Astrocyte of the cerebellum (primary cell): Measurements from ENCODE around the gene EXOC6B.

ENCODE experiments used
- DNase-seq: peaks from one replicate; pipeline ENCODE4 v3.0.0-alpha.2; 2011; ENCODE audit warnings: low read depth
- H3K4me3 ChIP-seq: 2 replicates; pipeline ENCODE4 v1.5.1; 2011; ENCODE audit warnings: mild to moderate bottlenecking, low read depth, low read length, moderate library complexity
- in situ Hi-C: cut with HindIII; loops from 2 replicates; pipeline ENCODE4 v1.10.0; 2017; ENCODE audit warnings: low sequenced_read_pairs
- TF ChIP-seq, protein P1 (sequence below): IDR thresholded peaks from 2 replicates; pipeline ENCODE4 v1.5.1; 2012; ENCODE audit warnings: low read length, low read depth, moderate library complexity, mild to moderate bottlenecking; ENCODE audit errors: missing control alignments

Gene EXOC6B

DNA sequence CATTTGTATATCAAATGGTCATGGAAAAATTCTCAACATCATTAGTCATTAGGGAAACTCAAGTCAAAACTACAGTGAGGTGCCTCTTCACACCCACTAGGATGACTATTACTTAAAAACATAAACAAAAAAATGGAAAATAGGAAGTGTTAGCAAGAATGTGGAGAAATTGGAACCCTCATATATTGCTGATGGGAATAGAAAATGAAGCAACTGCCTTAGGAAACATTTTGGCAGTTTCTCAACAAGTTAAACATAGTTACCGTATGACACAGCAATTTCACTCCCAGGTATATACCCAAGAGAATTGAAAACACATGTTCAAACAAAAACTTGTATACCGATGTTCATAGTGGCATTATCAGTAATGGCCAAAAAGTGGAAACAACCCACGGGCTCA is 660.0 kb downstream of the EXOC6B start:
- DNase-seq = no peak
- no peak overlapping the region for H3K4me3 ChIP-seq
- TF ChIP-seq, protein P1, sequence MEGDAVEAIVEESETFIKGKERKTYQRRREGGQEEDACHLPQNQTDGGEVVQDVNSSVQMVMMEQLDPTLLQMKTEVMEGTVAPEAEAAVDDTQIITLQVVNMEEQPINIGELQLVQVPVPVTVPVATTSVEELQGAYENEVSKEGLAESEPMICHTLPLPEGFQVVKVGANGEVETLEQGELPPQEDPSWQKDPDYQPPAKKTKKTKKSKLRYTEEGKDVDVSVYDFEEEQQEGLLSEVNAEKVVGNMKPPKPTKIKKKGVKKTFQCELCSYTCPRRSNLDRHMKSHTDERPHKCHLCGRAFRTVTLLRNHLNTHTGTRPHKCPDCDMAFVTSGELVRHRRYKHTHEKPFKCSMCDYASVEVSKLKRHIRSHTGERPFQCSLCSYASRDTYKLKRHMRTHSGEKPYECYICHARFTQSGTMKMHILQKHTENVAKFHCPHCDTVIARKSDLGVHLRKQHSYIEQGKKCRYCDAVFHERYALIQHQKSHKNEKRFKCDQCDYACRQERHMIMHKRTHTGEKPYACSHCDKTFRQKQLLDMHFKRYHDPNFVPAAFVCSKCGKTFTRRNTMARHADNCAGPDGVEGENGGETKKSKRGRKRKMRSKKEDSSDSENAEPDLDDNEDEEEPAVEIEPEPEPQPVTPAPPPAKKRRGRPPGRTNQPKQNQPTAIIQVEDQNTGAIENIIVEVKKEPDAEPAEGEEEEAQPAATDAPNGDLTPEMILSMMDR = no peak
- in situ Hi-C loops = no loop called here

DNA sequence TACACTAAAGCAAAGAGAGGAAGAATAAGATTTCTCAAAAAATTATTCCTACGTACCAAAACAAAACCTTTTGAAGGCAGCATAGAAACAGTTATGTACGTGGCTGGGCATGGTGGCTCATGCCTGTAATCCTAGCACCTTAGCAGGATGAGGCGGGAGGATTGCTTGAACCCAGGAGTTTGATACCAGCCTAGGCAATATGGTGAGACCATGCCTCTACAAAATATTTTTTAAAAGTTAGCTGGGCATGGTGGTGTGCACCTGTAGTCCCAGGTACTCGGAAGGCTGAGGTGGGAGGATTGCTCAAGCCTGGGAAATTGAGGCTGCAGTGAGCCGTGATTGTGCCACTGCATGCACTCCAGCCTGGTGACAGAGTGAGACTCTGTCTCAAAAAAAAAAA is 663.3 kb downstream of the EXOC6B start:
- in situ Hi-C loops = no loop called here
- H3K4me3 ChIP-seq = no peak overlapping the region
- TF ChIP-seq, protein P1 = no peak
- DNase-seq = no peak

DNA sequence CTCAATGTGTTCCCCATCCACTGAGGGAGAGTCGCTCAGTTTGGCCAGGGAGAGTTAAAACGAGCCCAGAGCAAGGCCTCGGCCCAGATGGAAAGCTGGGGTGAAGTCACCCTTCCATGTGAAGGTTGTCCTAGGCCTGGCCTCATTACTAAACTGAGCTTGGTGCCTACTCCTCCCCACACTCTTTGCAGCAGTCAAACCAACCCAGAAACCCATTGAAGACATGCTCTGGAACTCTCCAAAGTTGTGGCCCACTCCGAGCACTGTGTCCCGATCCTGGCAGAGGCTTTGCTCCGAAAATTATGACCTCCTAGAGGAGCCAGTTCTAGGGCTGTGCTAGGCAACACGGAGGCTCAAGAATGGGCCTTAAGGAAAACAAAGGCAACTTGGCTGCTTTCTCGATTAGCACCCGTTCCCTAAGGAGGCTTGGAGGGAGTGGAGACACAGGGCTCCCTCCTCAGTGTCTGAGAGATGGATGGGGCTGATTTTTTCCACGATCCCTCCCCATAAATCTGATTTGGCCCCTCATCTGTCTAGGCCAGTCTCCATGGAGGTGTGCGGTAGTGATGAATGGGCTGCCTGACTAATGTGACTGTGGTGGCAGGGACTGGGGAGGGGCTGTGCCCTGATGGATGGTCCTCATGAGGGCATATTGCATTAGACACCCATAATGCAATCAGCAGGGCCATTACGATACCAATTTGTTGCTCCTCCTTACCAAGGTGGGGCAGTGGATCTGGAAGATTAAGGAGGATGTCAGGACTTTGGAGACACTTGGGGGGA is 666.4 kb downstream of the EXOC6B start:
- no peak overlapping the region for H3K4me3 ChIP-seq
- in situ Hi-C loops = no loop called here
- TF ChIP-seq, protein P1 = no peak
- DNase-seq = no peak

DNA sequence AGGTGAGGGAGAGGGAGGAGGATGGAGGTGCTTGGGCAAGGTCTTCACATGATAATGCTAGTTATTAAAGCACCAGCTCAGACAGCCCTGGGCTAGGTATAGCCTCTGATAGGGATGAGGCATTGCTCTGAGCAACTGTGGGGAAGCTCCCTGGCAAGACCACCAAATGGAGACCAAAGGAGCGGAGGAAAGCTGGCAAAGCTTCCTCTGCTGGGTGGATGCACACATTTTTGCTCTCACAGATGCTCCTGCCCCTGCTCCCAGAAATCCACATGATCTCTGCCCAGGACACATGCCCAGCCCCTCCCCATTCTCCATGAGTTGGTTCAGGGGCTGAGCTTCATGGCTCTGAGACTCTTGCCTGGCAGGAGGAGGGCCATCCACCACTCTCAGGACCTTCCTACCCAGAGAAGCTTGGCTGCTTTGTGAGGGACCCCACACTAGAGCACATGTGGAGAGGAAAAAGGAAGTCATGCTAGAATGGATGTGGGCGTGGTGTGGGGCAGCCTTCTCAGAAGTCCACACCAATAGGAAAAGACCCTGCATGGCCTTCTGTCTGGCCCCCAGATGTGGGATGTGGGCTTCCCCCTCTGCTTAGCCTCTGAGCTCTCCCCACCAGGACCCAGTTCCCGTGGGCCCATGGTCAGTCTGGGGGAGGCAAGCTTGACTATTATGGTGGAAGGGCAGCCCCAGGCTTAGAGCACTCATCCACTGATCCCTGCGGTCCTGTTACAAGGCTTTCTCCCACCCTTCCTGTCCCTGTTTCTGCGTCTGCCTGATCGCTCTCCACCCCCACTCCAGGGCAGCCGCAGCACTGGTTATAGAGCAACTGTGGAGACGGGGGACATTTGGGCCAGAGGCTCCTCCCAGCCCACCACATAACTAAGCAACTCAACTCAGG is 667.7 kb downstream of the EXOC6B start:
- TF ChIP-seq, protein P1 = no peak
- DNase-seq = no peak
- no peak overlapping the region for H3K4me3 ChIP-seq
- in situ Hi-C loops = no loop called here

DNA sequence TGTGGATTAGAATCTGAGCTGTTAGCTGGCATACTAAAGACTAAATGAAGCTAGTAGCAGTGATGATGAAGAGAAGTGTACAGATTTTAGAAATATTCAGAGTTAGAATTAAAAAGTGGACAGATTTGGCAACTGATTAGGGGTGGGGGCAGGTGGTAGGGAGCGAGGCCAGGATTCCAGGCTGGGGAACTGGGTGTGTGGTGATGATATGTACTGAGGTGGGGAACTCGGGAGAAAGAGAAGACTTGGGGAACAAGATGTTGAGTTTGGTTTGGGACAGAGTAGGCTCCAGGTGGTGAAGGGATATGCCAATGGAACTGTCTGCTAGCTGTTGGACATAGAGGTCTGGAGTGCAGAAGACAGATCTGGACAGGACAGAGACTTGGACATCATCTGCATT is 669.0 kb downstream of the EXOC6B start:
- H3K4me3 ChIP-seq = no peak overlapping the region
- DNase-seq = no peak
- in situ Hi-C loops = no loop called here
- TF ChIP-seq, protein P1 = no peak

DNA sequence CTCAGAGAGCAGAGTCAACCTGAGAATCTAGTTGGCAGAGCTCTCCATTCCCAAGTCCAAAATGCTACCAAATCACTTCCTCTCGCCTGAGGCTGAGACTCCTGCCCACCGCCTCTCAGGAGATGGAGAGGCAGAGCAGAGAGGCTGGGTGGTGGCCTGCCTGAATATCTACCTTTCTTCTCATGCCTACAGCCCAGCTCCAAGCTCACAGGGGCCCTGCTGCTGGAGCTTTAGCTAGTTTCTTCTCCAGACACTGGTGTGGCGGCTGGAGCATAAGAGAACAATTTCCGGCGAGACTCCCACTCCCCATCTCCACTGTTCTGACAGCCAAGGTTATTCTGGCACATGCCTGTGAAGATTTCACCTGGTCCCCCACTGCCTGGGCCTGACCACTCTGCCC is 670.1 kb downstream of the EXOC6B start:
- no peak overlapping the region for H3K4me3 ChIP-seq
- in situ Hi-C loops = no loop called here
- TF ChIP-seq, protein P1 = no peak
- DNase-seq = no peak
